HepG2 (cell line): ENCODE measurements around the gene C5orf34. TPM values are rescaled to one million over a fixed set of nuclear protein-coding genes. Genes with fewer than 3 reads are reported as not detected.

ENCODE experiments used
- ASH2L ChIP-seq: fragments of 300-600, 200-600 bp; sonication (generic); IDR thresholded peaks from 2 replicates; pipeline ENCODE4 v1.7.0; 2017; ENCODE audit warnings: low read depth, mild to moderate bottlenecking, moderate library complexity, mixed read lengths, low read length; ENCODE audit not compliant: insufficient read length
- FOXO1 ChIP-seq: sonication (generic); formaldehyde crosslinking; IDR thresholded peaks from 2 replicates; pipeline ENCODE4 v1.4.0; 2020; ENCODE audit warnings: missing genetic modification reagents
- HCFC1 ChIP-seq: fragments of 150-350 bp; IDR thresholded peaks from 2 replicates; pipeline ENCODE4 v1.6.1; 2014; ENCODE audit warnings: low read depth, low read length
- HOXA7 ChIP-seq: sonication (generic); formaldehyde crosslinking; IDR thresholded peaks from 2 replicates; pipeline ENCODE4 v1.8.1; 2022; ENCODE audit warnings: mild to moderate bottlenecking, missing genetic modification reagents, moderate library complexity
- NFE2L1 ChIP-seq: sonication (generic); formaldehyde crosslinking; IDR thresholded peaks from 2 replicates; pipeline ENCODE4 v1.4.0; 2020; ENCODE audit warnings: missing genetic modification reagents, mild to moderate bottlenecking, borderline replicate concordance
- RFXAP ChIP-seq: sonication (generic); formaldehyde crosslinking; IDR thresholded peaks from 2 replicates; pipeline ENCODE4 v1.4.0; 2020; ENCODE audit warnings: missing genetic modification reagents, borderline replicate concordance
- RXRA ChIP-seq: sonication (generic); formaldehyde crosslinking; IDR thresholded peaks from 2 replicates; pipeline ENCODE4 v1.5.1; 2020; ENCODE audit warnings: missing genetic modification reagents
- SALL1 ChIP-seq: sonication (generic); formaldehyde crosslinking; IDR thresholded peaks from 2 replicates; pipeline ENCODE4 v1.8.0; 2022; ENCODE audit warnings: mild to moderate bottlenecking, missing genetic modification reagents
- SP5 ChIP-seq: IDR thresholded peaks from 2 replicates; pipeline ENCODE4 v1.6.1; 2016; ENCODE audit warnings: low read depth, borderline replicate concordance
- SRSF1 ChIP-seq: fragments of 200-400 bp; formaldehyde crosslinking; optimal IDR thresholded peaks from 2 replicates; pipeline ENCODE3; 2017; ENCODE audit warnings: mild to moderate bottlenecking, low read depth, low read length, moderate library complexity
- ZKSCAN8 ChIP-seq: IDR thresholded peaks from 2 replicates; pipeline ENCODE4 v1.6.1; 2016; ENCODE audit warnings: borderline replicate concordance, missing genetic modification reagents, missing compliant biosample characterization
- ZNF101 ChIP-seq: sonication (generic); formaldehyde crosslinking; IDR thresholded peaks from 2 replicates; pipeline ENCODE4 v1.4.0; 2020; ENCODE audit warnings: mild to moderate bottlenecking, low read depth, missing genetic modification reagents, borderline replicate concordance
- ZNF326 ChIP-seq: sonication (generic); formaldehyde crosslinking; IDR thresholded peaks from 2 replicates; pipeline ENCODE4 v1.4.0; 2020; ENCODE audit warnings: missing genetic modification reagents, borderline replicate concordance
- ZNF431 ChIP-seq: sonication (generic); formaldehyde crosslinking; IDR thresholded peaks from 2 replicates; pipeline ENCODE4 v1.9.0; 2022; ENCODE audit warnings: missing genetic modification reagents, low read depth, mild to moderate bottlenecking, borderline replicate concordance
- ZNF484 ChIP-seq: sonication (generic); formaldehyde crosslinking; IDR thresholded peaks from 2 replicates; pipeline ENCODE4 v1.5.1; 2020; ENCODE audit warnings: mild to moderate bottlenecking, low read depth, missing genetic modification reagents, borderline replicate concordance
- ZNF781 ChIP-seq: sonication (generic); formaldehyde crosslinking; IDR thresholded peaks from 2 replicates; pipeline ENCODE4 v1.5.1; 2020; ENCODE audit warnings: borderline replicate concordance, mild to moderate bottlenecking, missing genetic modification reagents; ENCODE audit errors: not compliant biosample characterization
- ZSCAN21 ChIP-seq: sonication (generic); formaldehyde crosslinking; IDR thresholded peaks from 2 replicates; pipeline ENCODE4 v1.8.0; 2022; ENCODE audit warnings: mild to moderate bottlenecking, missing genetic modification reagents, moderate library complexity, borderline replicate concordance
- ZSCAN25 ChIP-seq: sonication (generic); formaldehyde crosslinking; IDR thresholded peaks from 2 replicates; pipeline ENCODE4 v1.8.0; 2022; ENCODE audit warnings: mild to moderate bottlenecking, missing genetic modification reagents
- polyA plus RNA-seq, 8 experiments: library from polyadenylated mRNA; depleted of rRNA in 3 of 8; stranded (reverse) in 7 of 8; unstranded in 1 of 8; fragments of >200 nt; fragmentation: Illumina TruSeq in 4 of 8; extraction: Trizol in 4 of 8; gene quantifications; 2 replicates each; pipeline versions ENCODE4 v1.2.1 to v1.2.3, GENCODE V29; 2011 to 2016; ENCODE audit warnings: low read depth in 4 of 8, missing spikeins in 1 of 8, mixed read lengths in 1 of 8; ENCODE audit not compliant: insufficient read depth in 1 of 8
- total RNA-seq, 5 experiments: library from RNA; depleted of rRNA; stranded (reverse); fragments of >200 nt; fragmentation: Illumina TruSeq; extraction: Trizol; gene quantifications; 2 replicates each; pipeline ENCODE4 v1.2.3, GENCODE V29; 2016; ENCODE audit warnings: low read depth in 1 of 5
- TF ChIP-seq, protein P1 (sequence below): sonication (generic); formaldehyde crosslinking; IDR thresholded peaks from 2 replicates; pipeline ENCODE4 v1.4.0; 2020; ENCODE audit warnings: missing genetic modification reagents, mild to moderate bottlenecking, borderline replicate concordance
- TF ChIP-seq, protein P2 (sequence below): sonication (generic); formaldehyde crosslinking; IDR thresholded peaks from 2 replicates; pipeline ENCODE4 v1.4.0; 2020; ENCODE audit warnings: missing genetic modification reagents, borderline replicate concordance
- TF ChIP-seq, protein P3 (sequence below): sonication (generic); formaldehyde crosslinking; IDR thresholded peaks from 2 replicates; pipeline ENCODE4 v1.5.1; 2020; ENCODE audit warnings: missing genetic modification reagents, mild to moderate bottlenecking, borderline replicate concordance

C5orf34 gene
- total and polyA plus RNA-seq, 2 of the 13 experiments (the other 11 are each of a cell fraction or from before 2014, with no cell fraction given), result 3.2 to 6.4 TPM

DNA sequence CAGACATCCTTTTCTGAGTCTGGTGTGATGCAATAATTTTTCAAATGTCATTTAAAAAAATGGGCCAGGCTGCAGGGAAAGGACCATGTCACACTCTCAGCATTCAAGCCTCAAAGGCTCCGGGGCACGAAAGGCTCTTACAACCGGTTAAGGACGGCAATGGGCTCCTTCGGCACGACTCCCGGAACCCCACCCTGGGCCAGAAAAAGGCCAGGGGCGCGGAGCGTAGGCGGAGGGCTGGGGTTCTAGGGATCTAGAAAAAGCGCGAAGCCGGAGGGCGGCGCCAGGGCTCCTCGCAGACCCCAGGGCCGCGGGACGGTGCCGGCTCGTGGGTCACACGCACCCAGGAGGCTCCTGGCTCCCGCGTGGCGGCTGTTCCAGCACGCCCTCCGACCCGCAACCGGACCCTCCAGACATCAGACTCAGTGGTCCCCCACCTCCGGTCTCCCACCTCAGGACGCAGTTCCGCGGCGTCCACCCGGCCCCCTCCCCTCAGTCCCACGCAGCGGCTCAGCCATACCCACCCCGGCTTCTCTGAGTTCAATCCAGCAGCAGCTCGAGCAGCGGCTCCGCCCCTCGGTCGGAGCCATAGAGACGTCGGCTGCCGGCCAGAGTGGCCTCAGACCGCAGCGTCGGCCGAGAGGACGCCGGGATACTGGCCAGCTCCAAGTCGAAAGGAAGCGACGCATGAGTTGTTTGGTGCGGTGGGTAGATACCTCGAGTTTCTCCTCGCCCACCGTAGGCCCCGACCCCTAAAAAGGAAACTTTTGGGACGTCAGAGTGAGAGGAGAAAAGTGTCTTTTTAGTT, 31.4 kb downstream of the C5orf34 start, which contains the start of gene TMEM267 (continued):
- peak; percentile 72; the same call in 1 of the 2 replicates for TF ChIP-seq ZSCAN21 (CRISPR knock-in tag)
- TF ChIP-seq RXRA (CRISPR knock-in tag), result peak; percentile 61; the same call in 1 of the 2 replicates
- TF ChIP-seq ZNF431 (CRISPR knock-in tag), result no peak; the same call in 1 of the 2 replicates
- 0 out of 2 replicates have a peak, but pooled peaks have one; percentile 12 for TF ChIP-seq ZKSCAN8 (CRISPR knock-in tag)
- TF ChIP-seq HOXA7 (CRISPR knock-in tag), result no peak
- TF ChIP-seq, protein P1, sequence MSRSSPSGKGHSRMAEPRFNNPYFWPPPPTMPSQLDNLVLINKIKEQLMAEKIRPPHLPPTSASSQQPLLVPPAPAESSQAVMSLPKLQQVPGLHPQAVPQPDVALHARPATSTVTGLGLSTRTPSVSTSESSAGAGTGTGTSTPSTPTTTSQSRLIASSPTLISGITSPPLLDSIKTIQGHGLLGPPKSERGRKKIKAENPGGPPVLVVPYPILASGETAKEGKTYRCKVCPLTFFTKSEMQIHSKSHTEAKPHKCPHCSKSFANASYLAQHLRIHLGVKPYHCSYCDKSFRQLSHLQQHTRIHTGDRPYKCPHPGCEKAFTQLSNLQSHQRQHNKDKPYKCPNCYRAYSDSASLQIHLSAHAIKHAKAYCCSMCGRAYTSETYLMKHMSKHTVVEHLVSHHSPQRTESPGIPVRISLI (CRISPR knock-in tag), result no peak; the same call in 1 of the 2 replicates
- peak; percentile 58 for TF ChIP-seq SP5 (CRISPR knock-in tag)
- TF ChIP-seq ZSCAN25 (CRISPR knock-in tag), result no peak
- TF ChIP-seq ZNF781 (CRISPR knock-in tag), result peak; percentile 5
- peak; percentile 33; the same call in 1 of the 2 replicates for TF ChIP-seq HCFC1
- peak; percentile 64 for TF ChIP-seq ASH2L
- TF ChIP-seq, protein P2, sequence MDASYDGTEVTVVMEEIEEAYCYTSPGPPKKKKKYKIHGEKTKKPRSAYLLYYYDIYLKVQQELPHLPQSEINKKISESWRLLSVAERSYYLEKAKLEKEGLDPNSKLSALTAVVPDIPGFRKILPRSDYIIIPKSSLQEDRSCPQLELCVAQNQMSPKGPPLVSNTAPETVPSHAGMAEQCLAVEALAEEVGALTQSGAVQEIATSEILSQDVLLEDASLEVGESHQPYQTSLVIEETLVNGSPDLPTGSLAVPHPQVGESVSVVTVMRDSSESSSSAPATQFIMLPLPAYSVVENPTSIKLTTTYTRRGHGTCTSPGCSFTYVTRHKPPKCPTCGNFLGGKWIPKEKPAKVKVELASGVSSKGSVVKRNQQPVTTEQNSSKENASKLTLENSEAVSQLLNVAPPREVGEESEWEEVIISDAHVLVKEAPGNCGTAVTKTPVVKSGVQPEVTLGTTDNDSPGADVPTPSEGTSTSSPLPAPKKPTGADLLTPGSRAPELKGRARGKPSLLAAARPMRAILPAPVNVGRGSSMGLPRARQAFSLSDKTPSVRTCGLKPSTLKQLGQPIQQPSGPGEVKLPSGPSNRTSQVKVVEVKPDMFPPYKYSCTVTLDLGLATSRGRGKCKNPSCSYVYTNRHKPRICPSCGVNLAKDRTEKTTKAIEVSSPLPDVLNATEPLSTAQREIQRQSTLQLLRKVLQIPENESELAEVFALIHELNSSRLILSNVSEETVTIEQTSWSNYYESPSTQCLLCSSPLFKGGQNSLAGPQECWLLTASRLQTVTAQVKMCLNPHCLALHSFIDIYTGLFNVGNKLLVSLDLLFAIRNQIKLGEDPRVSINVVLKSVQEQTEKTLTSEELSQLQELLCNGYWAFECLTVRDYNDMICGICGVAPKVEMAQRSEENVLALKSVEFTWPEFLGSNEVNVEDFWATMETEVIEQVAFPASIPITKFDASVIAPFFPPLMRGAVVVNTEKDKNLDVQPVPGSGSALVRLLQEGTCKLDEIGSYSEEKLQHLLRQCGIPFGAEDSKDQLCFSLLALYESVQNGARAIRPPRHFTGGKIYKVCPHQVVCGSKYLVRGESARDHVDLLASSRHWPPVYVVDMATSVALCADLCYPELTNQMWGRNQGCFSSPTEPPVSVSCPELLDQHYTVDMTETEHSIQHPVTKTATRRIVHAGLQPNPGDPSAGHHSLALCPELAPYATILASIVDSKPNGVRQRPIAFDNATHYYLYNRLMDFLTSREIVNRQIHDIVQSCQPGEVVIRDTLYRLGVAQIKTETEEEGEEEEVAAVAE, result 0 out of 2 replicates have a peak, but pooled peaks have one; percentile 32
- TF ChIP-seq FOXO1, result no peak
- TF ChIP-seq RFXAP (CRISPR knock-in tag), result no peak
- TF ChIP-seq SRSF1, result peak; percentile 84
- TF ChIP-seq NFE2L1 (CRISPR knock-in tag), result no peak
- no peak for TF ChIP-seq ZNF101 (CRISPR knock-in tag)
- TF ChIP-seq, protein P3, sequence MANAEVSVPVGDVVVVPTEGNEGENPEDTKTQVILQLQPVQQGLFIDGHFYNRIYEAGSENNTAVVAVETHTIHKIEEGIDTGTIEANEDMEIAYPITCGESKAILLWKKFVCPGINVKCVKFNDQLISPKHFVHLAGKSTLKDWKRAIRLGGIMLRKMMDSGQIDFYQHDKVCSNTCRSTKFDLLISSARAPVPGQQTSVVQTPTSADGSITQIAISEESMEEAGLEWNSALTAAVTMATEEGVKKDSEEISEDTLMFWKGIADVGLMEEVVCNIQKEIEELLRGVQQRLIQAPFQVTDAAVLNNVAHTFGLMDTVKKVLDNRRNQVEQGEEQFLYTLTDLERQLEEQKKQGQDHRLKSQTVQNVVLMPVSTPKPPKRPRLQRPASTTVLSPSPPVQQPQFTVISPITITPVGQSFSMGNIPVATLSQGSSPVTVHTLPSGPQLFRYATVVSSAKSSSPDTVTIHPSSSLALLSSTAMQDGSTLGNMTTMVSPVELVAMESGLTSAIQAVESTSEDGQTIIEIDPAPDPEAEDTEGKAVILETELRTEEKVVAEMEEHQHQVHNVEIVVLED (CRISPR knock-in tag), result peak; percentile 87
- peak; percentile 59 for TF ChIP-seq SALL1
- no peak for TF ChIP-seq ZNF326 (CRISPR knock-in tag)
- TF ChIP-seq ZNF484 (CRISPR knock-in tag), result no peak
